Stimulated activated CD4-positive, alpha-beta T cell treated with anti-CD3 and anti-CD28 coated beads, Interleukin-15, amount 100 ng/mL, for 1 hour (primary cell): ENCODE measurements around the gene ASCL5.

Experiments
- DNase-seq, 2 donors: peaks; one replicate each; pipeline ENCODE4 v3.0.0-alpha.2; 2020; ENCODE audit warnings: low read depth in 1 of 2, low spot score in 1 of 2

ASCL5 gene

DNA sequence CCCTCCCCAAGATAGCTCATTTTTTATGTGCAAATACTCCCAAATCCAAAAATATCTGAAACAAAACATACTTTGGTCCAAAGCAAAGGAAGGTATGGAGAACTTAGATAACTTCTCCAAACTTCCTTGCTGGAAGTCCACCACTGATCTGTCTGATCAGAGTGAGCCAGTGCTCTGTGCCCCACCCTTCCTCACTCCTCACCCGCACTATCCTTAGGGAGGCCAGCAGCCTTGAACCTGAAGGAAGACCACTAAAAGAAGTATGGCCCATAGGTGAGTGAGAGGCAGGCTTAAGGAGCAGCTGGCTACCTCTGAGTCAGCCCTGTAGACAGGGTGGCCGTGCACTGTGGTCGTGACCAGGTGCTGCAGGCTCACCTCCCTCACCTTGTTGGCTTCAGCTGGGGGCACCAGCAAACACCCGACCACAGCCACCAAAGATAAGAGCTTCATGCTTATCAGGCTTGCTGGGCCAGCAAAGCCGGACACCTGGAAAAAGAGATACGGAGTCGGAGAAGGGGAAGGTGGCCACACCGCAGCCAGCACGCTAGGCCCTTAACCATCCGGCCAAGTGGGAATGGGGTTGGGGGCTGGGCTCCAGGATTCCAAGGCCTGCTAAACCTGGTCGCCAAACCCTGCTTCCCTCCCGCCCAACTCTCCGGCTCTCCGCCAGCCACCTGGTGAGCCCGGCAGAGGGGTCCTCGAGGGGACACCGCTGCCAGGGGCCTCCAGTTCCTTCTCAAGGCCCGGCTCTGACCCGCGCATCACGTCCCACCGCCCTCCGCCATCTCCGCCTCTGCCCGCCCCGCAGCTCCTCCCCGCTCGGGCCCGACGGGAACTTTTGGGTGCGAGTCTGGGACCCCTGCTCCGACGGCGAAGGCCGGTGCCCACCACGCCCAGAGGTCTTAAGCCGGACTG is 26.7 kb upstream of the ASCL5 start:
- DNase-seq, result no peak

DNA sequence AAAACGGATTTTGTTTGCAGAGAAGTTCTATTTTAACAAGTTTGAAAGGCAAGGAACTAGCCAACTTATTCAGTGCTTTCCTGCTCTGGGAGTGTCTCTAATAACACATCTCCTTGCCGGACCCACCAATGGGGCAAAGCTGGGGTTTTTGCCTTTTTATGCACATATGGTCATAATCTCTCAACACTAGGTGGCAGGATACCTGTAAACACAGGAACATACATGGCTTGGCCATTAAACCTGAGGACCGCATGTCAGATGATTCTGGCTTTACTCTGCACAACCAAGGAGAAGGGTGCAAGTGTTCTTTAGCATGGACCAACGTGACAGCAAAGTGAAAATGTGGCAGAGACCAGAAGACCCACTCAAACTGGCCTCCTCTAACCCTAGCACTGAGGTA is 22.4 kb upstream of the ASCL5 start:
- DNase-seq, result no peak

DNA sequence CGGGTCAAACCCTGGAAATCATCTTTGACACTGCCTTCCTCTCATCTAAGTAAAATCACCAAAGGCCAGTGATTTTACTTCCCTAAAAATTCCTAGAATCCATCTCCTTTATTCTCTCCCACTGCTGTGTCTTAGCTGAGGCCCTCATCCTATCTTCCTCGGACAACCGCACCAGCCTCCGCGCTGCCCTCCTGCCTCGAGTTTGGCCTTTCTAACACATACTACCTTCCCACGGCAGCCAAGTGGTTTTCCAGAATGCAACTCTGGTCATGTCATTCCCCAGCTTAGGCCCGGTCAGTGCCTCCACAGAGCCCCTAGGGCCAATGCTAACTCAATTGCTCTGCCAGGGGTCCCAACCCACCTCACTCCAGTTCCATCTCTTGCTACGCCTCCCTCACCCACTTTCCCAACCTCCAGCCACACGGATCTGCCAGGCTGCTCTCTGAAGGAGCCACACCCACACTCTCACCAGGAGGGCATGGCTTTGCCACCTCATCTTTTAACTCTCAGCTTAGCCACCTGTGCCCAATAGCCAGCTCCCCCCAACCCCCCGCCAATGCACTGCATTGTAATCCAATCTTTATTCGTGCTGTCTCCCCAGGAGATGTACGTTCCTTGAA is 20.5 kb upstream of the ASCL5 start:
- no peak for DNase-seq

DNA sequence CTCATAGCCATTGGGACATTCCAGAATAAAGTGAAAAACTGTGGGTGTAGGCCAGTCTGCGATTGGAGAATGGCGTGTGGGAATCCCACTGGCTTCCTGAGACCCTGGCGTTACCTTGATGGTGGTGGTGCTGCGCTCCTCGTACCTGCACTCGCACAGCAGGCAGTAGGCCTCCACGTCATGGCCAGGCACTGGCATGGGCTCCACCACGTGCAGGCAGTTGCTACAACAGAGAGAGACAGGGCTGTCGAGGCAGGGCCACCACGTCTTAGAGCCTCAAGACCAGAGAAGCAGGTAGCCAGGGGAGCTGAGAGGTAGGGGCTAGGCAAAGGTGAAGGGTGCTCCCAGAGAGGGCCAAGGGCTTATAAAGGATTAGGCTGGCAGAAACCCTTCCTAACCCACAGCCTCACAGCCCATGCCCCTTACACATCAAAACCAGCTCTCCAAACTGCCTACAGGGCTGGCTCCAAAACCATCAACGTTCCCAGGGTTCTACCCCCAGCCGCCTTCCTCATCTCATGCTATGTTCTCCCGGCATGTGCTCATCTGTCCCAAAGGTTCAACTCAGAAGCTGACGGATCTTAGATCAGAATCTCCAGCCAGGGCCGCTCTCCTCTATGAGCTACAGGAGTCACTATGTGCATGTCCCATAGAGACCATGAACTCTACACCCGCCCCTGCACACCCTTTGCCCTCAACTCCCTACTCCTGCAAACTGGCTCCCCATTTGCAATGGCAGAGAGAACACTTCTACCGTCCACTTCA is 19.8 kb upstream of the ASCL5 start:
- DNase-seq, result no peak

DNA sequence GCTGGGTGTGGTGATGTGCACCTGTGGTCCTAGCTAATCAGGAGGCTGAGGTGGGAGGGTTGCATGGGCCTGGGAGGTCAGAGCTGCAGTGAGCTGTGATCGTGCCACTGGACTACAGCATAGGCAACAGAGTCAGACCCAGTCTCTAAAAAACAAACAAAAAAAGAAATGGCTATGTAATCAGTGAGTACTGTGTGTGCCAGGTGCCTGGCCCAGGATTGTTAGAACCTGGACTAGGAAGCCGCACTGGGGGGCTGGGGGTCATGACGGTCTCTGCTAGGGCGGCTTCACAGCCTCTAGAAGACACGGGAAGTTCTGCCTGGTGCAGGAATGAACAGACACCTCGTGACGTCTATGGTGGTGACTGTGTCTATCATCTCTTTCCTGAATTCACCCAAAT is 18.8 kb upstream of the ASCL5 start:
- DNase-seq, result no peak

DNA sequence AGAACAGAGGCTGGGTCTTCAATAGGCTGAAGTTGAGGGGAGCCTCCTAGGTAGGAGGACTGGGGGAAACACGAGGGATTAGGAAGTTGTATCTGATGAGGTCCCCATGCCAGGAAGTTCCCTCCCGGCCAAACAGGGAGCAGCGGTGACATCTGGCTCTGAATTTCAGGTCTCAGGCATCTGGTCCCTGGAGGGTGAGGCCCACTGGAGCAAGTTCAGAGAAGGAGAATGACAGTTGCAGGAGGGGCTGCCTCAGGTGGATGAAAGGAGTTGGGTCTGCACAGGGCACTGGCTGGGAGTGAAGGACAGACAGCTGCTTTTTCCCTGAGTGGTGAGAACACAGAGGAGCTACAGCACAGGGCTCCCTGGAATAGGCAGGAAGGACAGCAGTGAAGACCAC is 18.1 kb upstream of the ASCL5 start:
- DNase-seq, result no peak

DNA sequence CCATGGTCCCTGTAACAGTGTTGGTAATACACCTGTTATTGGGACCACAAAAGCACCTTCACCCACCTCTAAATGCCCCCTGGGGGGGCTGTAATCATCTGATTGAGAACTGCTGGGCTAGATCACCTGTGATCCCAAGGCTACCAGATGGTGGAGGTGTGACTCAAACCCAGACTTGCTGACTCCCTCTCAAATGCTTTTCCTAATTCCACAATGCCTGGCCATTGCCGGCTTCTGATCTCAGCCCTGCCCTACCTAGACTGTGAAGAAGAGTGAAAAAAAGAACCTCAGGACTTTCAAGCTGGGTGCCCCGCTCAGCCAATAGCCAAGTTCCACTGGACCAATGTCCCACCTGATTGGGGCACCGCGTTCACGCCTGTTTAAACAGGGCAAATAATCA is 17.7 kb upstream of the ASCL5 start:
- no peak for DNase-seq

DNA sequence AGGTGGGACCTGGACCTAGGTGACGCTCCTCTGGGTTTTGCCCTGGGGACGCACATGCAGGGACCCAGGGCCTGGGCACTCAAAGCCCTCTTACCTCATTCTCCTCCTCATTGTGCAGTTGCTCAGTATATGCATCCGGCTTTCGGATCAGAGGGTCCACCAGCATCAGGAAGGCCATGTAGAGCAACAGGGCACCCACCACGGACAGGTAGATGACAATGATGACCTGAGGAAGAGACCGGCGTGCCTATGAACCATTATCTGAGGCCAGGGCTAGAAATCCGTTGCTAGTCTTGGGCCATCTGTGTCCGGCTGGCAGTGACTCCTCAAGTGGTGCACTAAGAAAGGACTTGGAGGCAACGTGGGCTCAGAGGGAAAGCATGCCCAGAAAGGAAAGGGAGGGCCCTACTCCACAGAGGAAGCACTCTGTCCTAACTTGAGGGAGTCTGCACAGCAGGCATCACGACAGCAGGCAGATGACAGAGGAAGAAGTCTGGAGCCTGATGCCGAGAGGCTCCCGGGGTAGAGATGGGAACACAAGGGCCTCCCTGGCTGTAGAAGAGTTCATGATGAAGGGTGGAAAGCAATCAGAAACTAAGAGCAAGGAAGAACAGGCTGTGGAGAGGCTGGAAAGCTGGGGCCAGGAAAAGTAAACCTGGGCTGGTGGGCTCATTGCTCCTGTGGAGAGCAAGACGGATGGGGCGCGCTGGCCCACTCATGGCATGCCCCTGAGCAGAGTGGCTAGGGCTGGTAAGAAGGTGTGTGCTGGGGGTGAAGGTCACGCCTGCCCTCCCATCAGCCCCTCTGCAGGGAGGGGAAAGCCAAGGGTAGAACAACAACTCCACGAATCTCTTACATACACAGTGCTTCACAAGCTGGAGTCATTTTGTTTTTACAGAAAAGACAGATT is 17.0 kb upstream of the ASCL5 start:
- no peak for DNase-seq

DNA sequence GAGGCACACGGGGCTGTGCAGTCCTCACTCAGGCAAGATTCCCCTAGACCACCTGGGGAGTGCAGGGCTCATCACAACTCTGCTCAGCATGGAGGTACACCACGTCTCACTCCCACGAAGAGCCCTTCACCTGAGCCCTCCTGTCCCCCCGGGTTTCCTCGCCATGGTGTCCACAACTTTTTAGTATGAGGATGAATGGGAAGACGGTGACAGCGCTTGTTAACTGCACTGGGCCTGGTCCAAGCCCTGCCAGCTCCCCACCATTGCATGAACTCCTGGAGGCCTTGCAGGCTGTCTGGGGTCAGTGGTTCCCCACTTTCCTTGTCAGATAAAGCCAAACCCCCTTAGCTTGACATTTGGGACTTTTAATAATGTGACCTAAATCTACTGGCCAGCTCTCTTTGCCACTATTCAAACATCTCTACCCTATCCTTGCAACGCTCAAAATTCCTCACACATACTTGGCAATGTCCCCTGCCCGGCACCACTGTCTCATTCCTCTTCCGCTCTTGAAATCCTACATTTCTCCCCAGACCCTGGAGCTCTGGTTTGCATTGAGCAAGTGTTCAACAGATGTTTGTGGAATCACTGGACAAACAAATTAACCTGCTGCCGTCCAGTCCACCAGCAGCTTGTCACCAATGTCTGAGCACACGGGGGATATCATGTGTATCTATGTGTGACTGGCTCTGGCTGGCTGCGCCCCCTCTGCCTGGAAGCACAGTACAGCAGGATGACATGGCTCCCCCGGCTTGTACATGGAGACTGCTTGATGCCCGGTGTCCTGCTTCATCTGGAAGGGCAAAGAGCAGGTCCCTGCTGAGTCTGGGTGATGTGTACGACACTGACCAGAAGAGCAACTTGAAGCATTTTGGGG is 16.1 kb upstream of the ASCL5 start:
- DNase-seq, result no peak

DNA sequence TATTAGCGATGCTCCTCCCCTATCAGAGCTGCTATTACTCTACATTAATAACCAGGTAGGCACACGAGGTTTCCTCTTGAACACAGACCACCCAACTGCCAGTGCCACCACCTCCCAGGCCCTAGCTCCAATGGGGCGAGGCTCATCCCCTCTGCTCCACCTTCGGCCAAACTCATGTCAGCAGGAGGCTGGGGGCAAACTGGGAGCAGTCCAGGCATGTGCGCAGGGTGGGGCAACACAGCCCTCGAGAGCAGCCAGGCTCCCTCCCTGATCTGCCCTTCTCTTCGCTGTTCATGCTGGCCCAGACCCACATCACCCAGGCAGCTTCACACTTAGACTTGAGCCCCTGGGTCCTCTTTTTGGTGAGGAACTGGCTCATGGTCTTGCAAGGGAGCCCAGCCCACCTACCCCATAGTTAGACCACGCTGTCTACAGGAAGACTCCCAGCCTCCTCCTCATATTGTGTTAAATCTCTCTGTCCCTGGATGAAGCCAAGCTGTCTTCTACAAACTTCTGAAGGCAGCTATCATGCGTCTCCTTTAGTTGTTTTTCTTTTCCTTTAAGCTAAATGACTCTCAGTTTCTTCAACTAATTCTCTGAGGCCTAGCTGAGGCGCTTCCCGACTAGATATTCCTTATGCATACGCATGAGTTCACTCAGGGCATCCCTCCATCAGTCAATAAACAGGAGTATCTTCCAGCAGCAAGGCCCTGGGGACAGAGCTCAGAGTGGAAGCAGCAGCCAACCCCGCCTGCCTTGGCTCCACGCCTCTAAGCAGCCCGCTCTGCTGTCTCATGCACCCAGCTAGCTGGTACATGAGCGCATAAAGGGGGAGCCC is 15.2 kb upstream of the ASCL5 start:
- DNase-seq, result no peak

DNA sequence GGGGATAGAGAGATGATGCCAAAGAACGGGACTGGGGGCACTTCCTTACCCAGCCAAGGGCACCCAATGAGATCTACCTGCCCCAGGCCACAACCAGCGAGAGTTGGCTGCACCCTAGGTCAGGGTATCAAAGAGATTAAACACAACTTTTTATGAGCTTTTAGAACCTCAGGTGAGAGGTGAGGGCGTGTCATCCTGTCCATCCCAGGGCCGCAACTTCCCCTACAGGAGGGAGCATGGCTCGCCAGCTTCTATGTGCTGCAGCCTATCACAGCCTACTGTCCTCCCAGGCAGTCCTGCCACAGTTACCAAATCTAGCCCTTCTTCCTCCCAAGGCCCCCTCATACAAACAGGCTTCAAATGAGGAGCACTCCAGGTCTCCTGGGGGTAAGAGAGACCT is 14.4 kb upstream of the ASCL5 start:
- no peak for DNase-seq

DNA sequence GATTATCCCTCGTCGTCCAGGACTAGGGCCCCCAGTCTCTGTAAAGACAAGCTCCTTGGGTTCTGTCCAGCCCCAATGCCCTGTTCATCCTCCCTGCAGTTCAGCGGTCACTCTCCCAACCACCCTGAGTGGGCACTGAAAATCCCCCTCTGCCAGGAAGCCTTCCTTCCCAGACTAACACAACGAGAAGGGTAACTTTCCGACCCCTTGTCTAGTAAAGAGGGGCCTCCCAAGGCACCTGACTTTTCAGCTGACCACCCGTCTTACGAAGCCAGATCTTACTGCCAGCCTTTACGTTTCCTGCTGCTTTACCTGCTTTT is 13.9 kb upstream of the ASCL5 start:
- DNase-seq, result no peak

DNA sequence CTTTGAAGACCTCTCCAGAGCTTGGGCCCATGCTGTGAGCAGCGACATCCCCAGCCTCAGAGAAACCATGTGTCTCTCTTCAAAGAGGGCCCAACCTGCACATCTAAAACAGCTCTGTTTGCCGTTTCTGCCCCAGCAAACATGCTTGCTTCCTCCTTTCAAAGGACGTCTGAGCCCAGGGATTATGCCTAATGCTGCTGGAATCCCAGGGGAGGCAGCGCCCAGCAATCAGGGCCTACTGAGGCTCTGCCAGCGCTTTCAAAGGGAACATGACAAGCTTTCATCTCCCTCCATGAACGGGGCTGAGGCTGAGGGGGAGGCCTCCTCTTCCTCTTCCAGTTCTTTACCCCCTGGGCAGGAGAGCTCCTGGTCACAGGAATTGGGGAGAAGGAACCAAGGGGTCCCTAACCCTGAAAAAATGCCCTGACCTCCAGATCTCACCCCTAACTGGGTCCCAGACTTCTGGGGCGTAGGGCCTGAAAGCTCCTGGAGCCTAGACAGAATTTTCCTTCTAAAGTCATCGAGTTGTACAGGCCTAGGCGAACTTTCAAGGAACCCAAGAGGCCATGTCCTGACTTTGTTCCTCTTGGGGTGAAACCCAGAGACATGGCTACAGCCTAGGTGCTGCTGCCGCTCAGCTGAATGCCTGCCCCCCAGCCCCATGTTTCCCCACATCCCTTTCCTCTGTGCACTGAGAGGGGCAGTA is 13.4 kb upstream of the ASCL5 start:
- DNase-seq, result no peak

DNA sequence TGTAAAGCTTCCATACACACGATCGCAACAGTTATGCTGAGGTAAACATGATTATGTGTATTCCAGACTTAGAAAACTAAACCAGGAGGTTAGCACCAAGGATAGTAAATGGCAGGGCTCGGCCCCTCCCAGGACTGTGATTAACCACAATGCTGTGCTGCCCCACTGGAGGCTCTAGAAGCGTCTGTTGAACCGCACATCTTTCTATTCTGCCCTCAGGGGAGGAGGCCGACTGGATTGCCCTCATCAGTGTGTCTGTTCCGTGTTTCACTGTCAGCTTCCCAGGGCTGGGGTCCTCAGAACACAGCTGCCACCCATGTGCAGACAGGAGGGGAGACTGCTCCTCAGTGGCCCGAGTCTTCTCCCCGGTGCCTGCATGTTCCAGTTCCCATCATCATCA is 12.8 kb upstream of the ASCL5 start:
- no peak for DNase-seq

DNA sequence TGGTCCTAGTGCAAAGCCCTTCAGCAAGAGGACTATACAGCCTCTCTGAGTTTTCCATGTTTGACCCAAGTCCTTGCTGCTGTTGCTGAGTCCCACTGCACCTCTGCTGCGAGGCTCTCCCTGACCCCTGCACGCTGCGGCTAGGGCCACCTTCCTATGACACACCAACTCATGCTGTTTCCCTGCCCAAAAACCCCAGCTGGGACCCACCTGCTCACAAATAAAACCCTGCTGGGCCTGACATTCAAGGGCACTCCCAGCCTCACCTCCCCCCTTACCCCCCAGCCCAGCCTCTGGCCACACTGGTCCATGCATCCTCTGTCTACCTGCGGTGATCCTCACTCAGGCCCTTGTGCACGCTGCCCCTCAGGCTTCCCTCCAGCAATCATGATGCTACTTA is 12.3 kb upstream of the ASCL5 start:
- no peak for DNase-seq

DNA sequence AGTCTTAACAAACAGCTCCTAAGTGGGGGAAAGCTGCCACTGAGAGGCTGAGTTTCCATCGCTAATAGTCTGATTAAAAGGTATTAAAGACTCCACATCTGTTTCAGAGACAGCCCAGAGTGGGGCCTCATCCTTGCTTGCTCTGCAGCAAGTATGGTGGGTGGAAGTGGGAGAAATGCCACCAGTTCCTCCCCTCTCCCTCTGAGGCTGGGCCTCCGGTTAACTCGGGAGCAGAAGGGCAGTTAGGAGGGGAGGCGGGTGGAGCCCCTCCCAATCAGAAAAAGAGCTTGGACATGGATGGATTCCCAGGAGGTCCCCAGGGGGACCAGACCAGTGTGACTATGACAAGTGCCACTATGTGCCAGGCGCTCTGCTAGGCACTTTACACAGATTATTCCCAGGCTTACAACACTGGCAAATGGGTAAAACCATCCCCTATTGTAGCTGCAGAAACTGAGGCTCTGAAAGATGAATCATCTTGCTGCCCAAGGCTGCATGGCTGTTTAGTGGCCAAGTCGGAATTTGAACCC is 11.4 kb upstream of the ASCL5 start:
- DNase-seq, result no peak

DNA sequence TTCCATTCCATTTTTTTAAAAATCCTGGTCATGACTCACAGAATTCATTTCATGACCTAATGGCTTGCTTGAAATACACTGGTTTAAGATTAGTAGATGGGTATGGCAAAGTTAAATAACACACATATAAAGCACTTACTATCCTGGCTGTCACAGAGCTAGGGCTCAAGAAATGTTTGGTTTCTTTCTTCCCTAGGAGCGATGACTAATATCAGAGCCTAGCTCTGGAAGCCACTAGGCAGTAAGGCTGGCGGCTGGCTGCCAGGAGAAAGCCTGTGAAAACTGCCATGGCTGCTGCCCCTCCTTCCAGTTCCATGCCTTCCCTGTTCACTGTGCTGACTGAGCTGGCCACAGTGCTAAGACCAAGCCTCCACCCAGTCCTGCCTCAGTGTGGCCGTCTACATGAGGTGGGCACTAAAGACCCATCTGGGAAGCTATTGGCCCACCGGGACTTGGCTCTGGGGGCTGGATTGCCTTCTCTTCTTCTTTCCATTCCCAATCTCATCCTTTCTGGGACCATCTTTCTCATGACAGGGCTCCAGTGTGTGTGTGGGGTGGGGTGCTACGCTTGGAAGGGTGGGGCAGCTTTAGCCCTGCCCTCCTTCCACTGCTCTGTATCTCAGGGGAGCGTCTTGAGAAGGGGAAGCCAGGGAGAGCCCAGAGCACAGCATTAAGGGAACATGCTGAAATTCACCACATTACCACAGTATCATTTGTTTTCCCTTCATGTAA is 10.8 kb upstream of the ASCL5 start:
- no peak for DNase-seq

DNA sequence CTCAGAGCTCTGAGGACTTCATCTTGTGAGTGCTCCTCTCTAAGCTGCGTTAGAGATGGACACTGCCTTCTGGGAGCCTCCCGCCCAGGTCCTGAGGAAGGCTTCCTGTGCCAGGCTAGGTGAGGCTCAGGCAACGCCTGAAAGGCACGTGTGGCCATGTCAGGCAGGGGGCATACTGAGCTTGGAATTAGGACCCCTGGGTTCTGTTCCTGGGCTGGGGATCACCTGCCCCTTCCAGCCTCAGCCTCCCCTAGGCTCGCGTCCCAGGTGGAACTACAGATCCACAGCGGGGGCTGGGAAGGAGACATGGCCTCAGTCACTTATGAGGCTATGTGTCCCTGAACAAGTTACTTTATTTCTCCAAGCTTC is 10.0 kb upstream of the ASCL5 start:
- no peak for DNase-seq
